ENCODE measurements around the gene NIPA2.
"Not testable (repeated sequence)": the region's sequence is repeated elsewhere in the genome, so short reads cannot be mapped to it uniquely, and the experiment has no call there.

Gene NIPA2

DNA sequence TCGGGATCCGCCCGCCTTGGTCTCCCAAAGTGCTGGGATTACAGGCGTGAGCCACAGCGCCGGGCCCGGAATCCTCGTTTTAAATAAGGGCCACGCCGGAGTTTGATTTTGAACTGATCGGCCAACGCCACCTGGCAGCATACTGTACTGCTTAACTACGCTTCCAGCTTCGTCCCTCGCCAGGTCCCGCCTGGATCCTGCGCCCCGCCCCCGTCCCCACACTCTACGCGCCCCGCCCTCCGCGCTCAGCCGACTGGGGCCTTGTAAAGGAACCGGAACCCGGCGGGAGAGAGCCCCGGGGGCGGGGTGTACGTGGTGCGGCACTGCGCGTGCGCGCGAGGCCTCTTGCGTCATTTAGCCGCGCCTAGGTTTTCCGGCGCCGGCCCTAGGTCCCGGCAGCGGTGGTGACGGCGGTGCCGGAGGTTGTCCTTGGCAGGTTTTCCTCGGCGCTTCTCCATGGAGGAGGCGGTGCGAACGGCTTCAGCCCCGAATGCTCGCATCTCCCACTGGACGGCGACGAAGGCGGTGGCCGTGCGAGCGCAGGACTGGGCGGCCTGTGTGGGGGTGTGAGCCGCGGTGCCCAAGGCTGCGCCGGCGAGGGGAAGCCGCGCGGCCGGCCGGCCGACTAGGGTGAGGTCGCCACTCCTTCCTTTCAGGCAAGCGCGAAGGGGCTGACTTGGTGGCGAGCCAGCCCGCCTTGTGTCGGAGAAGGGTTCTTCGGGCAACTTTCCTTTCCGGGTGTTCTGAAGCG, at the start of gene NIPA2:
TSS of gene NIPA2 (plus strand) at position 375 of the 751 bp plus-strand sequence. CDS start 13,066 bp downstream, outside the sequence.
- peak; percentile 99 for DNase-seq

DNA sequence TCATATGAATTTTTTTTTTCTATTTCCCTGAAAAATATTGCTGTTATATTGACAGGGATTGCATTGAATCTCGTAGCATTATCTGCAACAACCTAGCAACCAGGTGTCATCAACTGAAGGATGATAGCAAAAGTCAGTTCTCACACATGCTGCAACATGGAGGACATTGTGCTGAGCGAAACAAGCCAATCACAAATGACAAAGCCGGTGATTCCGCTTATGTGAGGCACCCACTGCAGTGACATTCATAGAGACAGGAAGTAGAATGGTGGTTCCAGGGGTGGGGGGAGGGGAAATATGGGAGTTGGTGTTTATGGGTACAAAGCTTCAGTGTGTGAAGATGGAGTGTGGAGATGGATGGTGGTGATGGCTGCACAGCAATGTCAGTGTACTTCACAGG, 44.4 kb upstream of the NIPA2 start:
- DNase-seq = no peak

DNA sequence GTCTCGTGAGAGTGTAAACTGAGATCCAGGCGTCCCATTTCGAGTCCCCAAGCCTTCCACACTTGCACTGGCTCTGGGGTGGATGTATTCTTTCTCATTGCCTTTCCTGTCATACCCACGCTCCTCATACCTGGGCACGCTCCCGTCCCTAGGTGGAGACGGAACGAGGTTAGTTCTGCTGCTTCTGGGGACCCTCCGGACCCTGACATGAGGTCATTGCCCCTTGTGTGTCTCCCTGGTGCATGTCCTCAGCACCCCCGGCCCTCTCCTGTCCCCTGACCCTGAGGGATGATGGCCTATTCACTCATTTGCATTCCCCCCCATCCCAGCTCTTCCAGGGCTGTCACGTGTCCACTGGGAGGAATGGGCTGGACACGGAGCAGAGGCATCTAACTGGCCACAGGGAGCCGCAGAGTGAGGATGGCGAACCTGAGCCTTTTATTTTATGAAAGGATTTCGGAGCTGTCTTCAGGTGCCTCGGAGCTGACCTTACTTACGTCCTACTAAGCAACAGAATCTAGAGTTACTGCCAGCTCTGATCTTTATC, 43.8 kb upstream of the NIPA2 start:
- no peak for DNase-seq

DNA sequence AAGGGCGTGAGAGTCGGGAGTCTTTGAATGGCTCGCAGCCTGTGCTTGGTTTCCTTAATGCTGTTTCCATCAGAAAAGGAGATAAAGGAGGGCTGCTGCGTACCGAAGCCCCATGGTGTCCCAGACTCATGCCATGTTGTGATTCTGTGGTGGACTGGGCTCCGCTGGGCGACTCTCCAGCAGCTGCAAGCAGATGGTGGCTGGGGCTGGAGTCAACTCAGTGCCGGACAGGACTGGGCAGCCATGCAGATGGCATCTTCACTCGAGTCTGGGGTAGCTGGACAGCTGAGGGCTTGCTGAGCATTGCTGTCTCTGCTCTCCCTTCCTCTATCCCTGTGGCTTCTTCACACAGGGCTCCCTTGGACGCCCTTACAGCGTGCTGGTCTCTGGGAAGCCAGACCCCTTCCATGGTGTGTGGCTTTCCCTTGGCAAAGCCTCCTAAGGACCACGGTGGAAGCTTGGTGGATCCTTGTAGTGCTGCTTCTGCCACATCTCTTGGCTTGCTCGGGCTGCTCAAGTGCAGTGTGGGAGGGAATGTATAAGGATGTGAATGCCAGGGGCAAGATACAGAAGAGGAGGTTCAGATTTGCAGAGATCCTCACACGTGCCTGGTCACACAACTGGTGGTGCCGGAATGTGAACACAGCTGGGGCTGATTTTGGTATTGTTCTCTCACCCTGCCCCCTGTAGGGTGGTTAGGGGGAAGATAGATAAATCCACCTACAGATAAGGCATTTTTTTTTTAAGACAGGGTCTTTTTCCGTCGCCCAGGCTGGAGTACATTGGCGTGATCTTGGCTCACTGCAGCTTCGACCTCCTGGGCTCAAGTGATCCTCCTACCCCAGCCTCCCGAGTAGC, 43.0 kb upstream of the NIPA2 start:
- DNase-seq = no peak

DNA sequence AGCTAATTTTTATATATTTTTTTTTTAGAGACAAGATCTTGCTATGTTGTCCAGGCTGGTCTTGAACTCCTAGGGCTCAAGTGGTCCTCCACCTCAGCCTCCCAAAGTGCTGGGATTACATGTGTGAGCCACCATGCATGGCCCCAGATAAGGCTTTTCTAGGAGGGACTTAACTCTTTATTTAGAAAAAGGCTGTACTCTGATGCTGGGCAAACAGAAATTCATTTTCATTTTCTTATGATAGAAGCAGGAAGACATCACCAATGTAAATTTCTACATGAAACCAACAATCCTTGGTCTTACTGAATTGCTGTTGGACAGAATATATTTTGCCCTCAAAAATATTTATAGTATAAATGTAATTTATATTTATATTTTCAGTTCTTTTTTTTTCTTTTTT, 42.4 kb upstream of the NIPA2 start:
- DNase-seq = no peak

DNA sequence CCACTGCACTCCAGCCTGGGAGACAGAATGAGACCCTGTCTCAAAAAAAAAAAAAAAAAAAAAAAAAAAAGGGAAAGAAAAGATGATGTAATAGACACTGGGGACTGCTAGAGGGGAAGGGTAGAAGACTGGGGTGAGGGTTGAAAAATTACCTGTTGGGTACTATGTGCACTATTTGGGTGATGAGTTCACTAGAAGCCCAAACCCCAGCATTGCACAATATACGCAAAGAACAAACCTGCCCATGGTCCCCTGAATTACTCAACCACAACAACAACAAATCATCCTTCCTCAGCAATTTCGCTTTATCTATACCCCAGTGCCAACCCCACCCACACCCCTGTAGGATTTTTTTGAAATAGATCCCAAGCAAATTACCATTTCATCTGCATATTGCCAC, 38.6 kb upstream of the NIPA2 start:
- DNase-seq = no peak

DNA sequence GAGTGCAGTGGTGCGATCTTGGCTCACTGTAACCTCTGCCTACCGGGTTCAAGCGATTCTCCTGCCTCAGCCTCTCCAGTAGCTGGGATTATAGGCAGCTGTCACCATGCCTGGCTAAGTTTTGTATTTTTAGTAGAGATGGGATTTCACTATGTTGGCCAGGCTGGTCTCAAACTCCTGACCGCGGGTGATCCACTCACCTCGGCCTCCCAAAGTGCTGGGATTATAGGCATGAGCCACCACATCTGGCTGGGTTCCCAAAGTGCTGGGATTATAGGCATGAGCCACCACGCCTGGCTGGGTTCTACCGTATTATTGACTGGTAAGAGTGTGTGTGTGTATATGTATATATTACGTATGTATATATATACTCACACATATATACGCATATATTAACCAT, 35.5 kb upstream of the NIPA2 start:
- DNase-seq = not testable (repeated sequence)

DNA sequence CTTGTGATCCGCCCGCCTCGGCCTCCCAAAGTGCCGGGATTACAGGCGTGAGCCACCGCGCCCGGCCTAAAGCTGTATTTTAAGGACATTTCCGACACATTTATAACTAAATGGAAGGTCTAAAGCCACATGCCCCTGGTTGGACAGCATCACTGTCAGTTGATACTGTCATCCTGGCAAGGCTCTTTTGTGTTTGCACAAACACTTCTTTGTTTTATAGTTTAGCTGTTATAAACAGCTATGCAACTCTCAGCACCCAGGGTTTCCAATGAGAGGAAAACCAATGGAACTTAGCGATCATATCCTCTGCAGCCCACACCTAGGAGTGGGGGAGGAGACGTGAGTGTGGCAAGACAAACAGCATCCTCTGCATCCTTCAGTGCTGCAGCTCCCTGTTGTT, 32.3 kb upstream of the NIPA2 start:
- no peak for DNase-seq

DNA sequence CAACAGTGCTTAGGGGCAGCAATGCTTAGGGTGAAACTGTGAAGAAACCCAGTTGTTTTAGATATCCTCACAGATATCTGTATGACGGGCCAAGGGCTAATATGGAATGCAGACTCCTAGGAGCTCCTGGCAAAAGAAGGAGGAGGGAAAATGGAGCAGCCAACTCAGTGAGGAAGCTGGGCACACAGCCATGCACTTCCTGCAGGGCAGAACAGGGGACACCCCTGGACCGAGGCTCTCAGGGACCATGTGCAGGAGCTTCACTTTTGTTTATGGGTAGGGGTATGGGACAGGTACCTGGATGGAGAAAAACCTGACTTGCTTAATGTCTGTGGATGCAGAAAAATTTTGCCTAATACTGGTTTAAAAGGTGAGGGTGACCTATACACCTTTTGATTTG, 31.8 kb upstream of the NIPA2 start:
- DNase-seq = no peak

DNA sequence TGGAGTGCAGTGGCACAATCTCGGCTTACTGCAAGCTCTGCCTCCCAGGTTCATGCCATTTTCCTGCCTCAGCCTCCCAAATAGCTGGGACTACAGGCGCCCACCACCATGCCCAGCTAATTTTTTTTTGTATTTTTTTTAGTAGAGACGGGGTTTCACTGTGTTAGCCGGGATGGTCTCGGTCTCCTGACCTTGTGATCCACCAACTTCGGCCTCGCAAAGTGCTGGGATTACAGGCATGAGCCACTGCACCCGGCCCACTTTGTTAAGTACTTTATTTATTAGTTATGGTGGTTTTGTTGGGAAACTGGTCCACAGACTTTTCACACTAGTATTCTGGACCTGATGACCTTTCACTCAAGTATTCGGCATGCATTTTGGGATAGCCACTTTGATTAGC, 30.6 kb upstream of the NIPA2 start:
- not testable (repeated sequence) for DNase-seq

DNA sequence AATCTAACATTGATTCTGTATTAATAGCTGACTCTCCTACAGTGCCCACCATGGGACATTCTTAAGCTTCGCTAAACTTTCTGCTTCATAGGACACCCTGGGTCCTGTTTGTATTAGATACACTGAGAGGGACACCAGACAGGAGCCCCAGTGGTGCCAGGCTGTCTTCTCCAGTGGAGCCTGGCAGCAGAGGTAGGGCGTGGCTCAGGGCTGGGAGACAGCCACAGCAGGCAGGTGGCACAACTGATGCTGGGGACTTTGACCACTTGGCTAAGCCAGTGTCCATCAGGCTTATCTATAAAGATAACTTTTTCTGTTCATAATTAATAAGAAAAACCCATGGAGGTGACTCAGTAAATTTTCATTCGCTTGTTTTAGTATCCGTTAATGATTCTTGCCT, 30.2 kb upstream of the NIPA2 start:
- no peak for DNase-seq

DNA sequence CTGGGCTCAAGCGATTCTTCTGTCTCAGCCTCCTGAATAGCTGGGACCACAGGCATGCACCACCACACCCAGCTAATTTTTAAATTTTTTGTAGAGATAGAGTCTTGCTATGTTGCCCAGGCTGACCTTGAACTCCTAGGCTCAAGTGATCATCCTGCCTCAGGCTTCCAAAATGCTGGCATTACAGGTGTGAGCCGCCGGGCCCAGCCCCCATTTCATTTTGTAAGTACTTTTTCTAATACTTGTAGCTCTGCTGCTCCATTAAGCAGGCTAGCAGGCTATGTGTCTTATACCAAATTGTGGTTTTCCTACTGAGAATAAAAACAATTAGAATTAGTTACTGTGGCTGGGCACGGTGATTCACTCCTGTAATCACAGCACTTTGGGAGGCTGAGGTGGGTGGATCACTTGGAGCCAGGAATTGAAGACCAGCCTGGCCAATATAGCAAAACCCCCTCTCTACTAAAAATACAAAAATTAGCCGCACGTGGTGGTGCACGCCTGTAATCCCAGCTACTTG, 29.6 kb upstream of the NIPA2 start:
- no peak for DNase-seq

DNA sequence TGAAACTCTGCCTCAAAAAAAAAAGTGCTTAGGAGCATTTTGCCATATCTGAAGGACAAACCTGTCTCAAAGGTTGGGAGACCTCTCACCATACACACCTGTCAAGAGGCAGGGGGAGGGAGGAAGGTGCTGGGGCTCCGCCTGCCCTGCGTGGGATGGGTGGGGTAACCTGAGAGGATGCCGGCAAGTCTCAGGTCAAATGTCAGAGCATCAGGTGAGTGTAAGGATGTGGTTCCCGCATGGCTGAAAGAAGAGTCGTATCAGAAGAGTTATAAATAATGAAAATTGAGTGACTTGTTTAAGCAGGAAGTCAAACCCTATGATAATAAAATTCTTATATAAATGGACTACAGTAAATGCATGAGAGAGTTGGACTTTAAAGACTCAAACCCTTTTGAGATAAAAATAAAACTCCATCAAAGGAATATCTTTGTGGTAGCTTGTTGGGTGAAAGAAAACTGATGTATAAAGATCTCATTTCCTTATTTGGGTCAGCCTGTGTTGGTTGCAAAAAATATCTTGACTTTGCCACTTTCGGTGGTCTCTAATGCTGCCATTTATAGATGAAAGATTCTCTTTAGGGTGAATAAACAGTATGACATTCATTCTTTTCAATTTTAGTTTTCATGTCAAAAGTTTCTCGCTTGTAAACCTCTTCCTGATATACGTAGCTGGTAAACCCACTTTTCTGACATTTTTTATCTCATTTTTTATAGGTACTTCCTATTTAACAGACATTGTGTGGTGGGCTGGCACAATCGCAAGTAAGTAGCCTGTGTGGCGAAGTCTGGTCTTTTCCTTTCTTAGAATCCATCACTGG, 28.2 kb upstream of the NIPA2 start:
- no peak for DNase-seq

DNA sequence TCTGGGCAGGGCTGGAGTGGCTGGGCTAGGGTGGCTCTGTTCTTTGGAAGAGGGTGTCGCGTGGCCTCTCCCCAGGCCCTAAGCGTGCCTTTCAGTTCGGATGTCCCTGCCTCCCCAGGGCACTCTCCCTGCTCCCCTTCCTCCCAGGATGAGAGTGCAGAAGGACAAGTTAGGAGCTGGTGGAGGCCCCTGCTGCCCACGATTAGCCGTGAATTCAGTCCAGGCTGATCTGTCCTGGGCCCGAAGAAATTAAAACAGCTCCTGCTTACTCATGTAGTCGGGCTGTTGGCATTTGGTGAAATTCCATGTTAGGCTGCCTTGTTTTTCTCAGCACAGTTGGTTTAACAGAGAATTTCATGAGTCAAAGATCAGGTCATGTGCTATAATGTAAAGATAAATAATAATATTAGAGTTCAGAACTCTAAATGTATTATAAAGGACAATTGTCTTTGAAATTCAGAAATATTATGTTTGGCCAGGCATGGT, 27.6 kb upstream of the NIPA2 start:
- no peak for DNase-seq

DNA sequence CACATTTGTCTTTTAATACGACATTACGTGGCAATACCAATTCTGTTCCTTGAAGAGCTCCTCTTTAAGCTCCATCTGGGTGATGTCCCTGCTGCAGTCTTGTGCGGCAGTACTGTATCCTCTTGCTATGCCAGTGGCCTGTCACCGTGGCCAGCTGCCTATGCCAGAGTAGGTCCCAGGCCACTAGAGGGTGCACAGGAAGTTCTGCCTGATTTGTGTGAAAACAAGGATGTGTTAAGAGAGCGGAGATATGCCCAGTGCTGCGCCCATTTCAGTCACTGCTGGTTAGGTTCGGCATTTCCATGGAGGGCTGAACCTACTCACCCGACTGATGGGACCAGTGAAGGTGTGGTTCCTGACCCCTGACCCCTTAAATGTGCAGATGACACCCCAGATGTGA, 26.8 kb upstream of the NIPA2 start:
- DNase-seq = peak; percentile 76

DNA sequence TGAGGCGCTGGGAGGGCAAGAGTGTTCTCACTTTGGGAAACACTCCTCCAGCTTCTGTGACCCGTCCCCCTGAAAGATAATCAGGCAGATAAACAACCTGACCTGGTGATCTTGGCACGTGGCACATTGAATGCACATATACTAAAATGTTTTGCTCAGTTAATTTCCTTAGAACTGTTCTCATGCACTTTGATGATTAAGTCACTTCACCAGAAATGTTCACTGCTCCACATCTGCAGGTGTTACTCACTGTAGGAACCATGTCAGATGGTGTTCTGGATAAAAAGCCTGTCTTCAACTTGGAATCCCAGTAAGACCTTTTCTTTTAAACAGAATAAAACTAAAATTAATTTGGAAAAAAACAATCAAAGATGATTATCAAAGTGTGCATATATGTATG, 24.6 kb upstream of the NIPA2 start:
- DNase-seq = no peak

DNA sequence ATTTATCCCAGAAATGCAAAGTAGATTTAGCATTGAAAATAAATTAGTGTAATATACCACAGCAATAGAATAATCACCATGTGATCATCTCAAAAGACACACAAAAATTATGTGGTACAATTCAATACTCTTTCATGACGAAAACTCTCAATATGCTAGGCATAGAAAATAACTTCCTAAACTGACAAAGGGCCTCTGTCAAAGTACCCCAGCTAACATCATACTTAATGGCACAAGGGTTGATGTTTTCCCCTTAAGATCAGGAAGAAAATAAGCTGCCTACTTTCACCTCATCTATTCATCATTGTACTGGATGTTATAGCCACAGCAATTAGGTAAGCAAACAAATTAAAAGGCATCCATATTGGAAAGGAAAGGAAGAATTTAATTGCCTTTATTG, 22.7 kb upstream of the NIPA2 start:
- DNase-seq = no peak

DNA sequence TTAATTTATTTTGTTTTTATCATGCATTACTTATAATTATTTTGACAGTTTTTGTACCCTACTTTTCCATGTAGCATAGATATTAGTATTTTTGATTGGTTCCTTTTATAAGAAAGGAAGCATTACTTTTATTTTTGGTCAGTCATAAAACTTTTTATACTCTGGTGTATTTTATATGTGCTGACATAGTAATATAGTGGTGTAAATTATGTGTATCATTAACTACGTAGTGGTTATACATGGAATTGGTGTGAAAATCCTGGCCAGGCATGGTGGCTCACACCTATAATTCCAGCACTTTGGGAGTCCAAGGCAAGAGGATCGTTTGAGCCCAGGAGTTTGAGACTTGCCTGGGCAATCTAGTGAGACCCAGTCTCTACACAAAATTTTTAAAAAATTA, 18.8 kb upstream of the NIPA2 start:
- DNase-seq = no peak

DNA sequence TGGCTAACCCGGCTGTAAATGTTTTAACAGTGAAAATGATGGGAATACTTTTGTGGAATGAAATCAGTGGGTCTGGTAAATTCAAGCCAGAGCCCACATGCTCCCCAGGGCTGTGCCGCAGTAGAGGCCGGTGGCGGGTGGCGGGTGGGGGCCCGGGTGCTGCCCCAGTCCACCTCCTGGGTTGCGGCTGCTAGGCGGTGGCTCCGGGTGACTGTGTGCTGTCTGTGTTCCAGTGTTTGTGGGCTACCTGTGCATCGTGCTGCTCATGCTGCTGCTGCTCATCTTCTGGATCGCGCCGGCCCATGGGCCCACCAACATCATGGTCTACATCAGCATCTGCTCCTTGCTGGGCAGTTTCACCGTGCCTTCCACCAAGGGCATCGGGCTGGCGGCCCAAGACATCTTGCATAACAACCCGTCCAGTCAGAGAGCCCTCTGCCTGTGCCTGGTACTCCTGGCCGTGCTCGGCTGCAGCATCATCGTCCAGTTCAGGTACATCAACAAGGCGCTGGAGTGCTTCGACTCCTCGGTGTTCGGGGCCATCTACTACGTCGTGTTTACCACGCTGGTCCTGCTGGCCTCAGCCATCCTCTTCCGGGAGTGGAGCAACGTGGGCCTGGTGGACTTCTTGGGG, 14.9 kb upstream of the NIPA2 start:
- DNase-seq = no peak

DNA sequence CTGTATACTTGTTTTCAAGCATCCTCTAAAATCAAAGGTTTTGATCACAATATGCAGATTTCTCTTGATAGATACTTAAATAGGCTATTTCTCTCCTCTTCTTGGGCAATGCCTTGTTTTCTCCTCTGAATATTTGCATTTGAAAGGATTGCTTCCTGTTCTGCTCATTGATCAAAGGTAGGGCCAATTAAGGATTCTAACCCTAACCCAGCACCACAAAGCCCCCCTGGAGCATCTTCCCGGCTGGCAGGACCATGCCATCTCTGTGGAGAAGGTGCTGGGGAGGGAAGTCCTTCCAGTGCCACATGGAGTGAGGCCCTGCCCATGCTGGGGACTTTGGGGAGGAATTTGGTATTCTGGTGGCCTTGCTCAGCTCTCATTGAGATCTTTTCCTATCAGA, 11.3 kb upstream of the NIPA2 start:
- DNase-seq = no peak

DNA sequence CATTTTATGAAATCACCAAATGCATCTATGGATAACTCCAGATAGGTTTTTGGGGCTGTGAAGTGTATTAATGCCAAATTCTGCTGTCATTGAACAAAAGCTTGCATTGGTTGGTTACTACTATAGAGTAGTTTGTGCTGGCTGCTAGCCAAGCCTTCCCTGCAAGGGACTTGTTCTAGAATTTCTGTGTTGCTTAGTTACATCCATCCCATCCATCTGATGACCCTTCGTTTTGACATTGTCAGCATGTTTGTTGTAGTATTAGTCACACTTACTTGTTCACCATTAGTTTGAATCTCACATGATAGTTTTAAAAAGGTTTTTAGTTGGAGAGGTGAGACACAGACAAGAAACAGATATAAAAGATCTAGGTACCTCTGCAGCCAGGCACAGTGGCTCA, 7.0 kb upstream of the NIPA2 start:
- DNase-seq = no peak

DNA sequence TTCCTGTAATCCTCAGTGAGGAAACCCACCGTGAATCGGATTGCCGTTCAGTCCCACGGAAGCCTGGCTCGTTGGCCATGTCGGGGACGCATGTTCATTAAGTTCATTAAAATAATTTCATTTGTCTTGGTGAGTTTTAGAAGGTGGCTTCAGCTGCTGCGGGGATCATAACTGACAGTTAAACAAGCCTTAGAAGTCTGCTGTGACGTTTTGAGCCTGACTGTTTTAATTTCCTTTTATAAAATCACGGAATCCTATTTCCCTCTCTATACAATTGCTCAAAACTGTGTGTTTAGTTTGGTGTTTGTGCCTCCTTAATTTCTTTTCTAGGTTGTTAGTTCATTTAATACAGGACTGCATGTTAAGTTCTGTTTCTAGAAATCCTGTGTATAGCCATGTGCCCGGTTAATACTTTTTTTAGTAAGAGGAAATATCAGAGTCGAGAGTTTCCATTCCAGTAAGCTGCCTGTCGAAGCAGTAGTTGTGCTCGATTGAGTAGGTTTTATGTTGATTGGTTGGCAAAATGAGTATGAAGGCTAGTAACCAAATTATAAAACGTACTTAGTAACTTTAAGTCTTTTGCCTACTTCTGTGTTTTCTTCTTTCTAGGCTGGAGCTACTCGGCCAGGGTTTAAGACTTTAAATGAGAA, 705 bp downstream of the NIPA2 start:
- DNase-seq = no peak
